Measurements from ENCODE around the gene LSR. TPM values are rescaled to one million over a fixed set of nuclear protein-coding genes. Genes with fewer than 3 reads are reported as not detected.
A peak's percentile ranks its signal among the peaks of the same experiment; 100 is the strongest.

The LSR gene
- total RNA-seq, 1 donor from 2014 or later = 27.1 TPM

DNA sequence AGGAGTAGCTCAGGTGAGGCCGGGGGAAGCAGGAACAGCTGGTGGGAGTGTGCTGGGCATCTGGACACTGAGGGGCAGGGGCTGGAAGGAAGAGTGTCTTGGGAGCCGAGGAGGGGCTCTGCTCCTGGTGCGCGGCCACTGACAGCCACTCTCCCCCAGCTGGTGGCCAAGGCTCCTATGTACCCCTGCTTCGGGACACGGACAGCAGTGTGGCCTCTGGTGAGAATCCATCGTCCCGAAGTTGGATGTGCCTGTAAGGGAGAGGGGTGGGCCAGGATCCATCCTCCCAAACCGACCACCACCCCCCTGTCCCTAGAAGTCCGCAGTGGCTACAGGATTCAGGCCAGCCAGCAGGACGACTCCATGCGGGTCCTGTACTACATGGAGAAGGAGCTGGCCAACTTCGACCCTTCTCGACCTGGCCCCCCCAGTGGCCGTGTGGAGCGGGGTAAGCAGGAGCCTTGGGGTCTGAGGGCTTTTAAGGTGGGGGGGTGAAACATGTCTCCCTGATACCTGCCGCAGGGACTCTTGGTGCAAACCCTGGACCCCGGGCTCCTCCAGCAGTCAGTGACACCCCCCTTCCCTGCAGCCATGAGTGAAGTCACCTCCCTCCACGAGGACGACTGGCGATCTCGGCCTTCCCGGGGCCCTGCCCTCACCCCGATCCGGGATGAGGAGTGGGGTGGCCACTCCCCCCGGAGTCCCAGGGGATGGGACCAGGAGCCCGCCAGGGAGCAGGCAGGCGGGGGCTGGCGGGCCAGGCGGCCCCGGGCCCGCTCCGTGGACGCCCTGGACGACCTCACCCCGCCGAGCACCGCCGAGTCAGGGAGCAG, 17.9 kb downstream of the LSR start:
- peaks cover 37% of the 10 kb centered on the region for H4K20me1 ChIP-seq (ENCODE audit: low read depth)
- H3K9me3 ChIP-seq (ENCODE audit: low read depth) = no peaks in the 10 kb centered on the region
- no peak overlapping the region for H3K9ac ChIP-seq
- no peak overlapping the region for H3K27ac Mint-ChIP-seq
- H2AFZ ChIP-seq (replicated peaks) = no peak overlapping the region
- H3K4me3 ChIP-seq = peak overlapping the region; percentile 70
- TF ChIP-seq, protein P1, sequence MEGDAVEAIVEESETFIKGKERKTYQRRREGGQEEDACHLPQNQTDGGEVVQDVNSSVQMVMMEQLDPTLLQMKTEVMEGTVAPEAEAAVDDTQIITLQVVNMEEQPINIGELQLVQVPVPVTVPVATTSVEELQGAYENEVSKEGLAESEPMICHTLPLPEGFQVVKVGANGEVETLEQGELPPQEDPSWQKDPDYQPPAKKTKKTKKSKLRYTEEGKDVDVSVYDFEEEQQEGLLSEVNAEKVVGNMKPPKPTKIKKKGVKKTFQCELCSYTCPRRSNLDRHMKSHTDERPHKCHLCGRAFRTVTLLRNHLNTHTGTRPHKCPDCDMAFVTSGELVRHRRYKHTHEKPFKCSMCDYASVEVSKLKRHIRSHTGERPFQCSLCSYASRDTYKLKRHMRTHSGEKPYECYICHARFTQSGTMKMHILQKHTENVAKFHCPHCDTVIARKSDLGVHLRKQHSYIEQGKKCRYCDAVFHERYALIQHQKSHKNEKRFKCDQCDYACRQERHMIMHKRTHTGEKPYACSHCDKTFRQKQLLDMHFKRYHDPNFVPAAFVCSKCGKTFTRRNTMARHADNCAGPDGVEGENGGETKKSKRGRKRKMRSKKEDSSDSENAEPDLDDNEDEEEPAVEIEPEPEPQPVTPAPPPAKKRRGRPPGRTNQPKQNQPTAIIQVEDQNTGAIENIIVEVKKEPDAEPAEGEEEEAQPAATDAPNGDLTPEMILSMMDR (IDR thresholded peaks at IDR 0.05) = no peak
- TF ChIP-seq EZH2phosphoT487 (IDR thresholded peaks at IDR 0.05) = no peak
- no peak for TF ChIP-seq EZH2 (IDR thresholded peaks at IDR 0.05)
- H3K4me3 Mint-ChIP-seq = peak overlapping the region; percentile 94
- peaks cover 46% of the 10 kb centered on the region for H3F3A ChIP-seq (ENCODE audit: low read depth)
- no peaks in the 10 kb centered on the region for H3K4me1 ChIP-seq
- no peaks in the 10 kb centered on the region for H3K27me3 ChIP-seq
- H3K36me3 Mint-ChIP-seq = peaks cover 16% of the 10 kb centered on the region
- H3K27me3 Mint-ChIP-seq (ENCODE audit: insufficient read depth, low read depth) = no peaks in the 10 kb centered on the region
- no peaks in the 10 kb centered on the region for H3K9me3 Mint-ChIP-seq
- DNase-seq (ENCODE audit: low spot score) = no peak
- peaks cover 12% of the 10 kb centered on the region for H3K4me1 Mint-ChIP-seq
- H3K36me3 ChIP-seq = peaks cover 5% of the 10 kb centered on the region
- H3K4me2 ChIP-seq = peak overlapping the region; percentile 90
- H3K79me2 ChIP-seq (ENCODE audit: low read depth) = peaks cover 29% of the 10 kb centered on the region
- no peak overlapping the region for H3K27ac ChIP-seq

DNA sequence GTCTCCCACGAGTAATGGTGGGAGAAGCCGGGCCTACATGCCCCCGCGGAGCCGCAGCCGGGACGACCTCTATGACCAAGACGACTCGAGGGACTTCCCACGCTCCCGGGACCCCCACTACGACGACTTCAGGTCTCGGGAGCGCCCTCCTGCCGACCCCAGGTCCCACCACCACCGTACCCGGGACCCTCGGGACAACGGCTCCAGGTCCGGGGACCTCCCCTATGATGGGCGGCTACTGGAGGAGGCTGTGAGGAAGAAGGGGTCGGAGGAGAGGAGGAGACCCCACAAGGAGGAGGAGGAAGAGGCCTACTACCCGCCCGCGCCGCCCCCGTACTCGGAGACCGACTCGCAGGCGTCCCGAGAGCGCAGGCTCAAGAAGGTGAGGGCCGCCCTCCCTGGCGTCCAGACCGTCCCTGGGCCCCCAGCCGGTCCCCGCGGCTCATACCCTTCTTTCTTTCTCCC, 18.6 kb downstream of the LSR start:
- Histone ChIP-seq H3K27ac (no peak overlapping the region), H3K36me3 (peaks cover 5% of the 10 kb centered on the region)

DNA sequence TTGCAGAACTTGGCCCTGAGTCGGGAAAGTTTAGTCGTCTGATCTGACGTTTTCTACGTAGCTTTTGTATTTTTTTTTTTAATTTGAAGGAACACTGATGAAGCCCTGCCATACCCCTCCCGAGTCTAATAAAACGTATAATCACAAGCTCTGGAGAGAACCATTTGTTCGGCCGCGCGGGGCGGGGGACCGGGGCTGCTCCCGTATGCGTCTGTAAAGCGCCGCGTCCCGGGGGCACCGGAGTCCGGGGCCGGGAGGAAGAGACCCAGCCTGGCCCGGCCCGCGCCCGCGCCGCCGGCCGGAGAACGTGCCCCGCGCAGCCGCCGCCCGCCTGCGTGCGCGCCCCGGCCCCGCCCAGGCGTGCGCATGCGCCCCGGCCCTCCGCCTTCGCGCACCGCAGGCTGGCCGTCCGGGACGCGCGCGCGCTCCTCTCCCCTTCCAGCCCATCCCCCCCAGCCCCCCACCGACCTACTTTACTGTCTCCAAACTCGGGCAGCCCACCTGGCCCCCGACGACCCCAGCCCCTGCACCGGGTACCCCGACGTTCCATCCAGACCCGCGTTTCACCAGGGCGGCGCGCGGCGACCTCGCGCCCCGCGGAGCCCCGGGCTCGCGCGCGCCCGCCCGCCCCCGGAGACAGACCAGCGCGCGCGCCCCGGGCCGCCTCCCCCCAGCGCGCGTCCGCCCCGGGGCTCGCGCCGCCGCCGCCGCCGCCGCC, 19.2 kb downstream of the LSR start:
- peaks cover 41% of the 10 kb centered on the region for H3F3A ChIP-seq (ENCODE audit: low read depth)
- H3K4me1 ChIP-seq = no peaks in the 10 kb centered on the region
- Mint-ChIP-seq H3K9me3 (no peaks in the 10 kb centered on the region), H3K4me3 (peak overlapping the region; percentile 94), H3K27ac (peak overlapping the region; percentile 83), H3K4me1 (peaks cover 13% of the 10 kb centered on the region), H3K27me3 (ENCODE audit: insufficient read depth, low read depth) (peaks cover 2% of the 10 kb centered on the region), H3K36me3 (peaks cover 17% of the 10 kb centered on the region)
- no peaks in the 10 kb centered on the region for H3K27me3 ChIP-seq
- peaks cover 5% of the 10 kb centered on the region for H3K36me3 ChIP-seq
- H3K27ac ChIP-seq = no peak overlapping the region
- H3K9me3 ChIP-seq (ENCODE audit: low read depth) = no peaks in the 10 kb centered on the region
- peak; percentile 89 for DNase-seq (ENCODE audit: low spot score)
- H3K9ac ChIP-seq = no peak overlapping the region
- H2AFZ ChIP-seq (replicated peaks) = no peak overlapping the region
- no peak for TF ChIP-seq EZH2 (IDR thresholded peaks at IDR 0.05)
- TF ChIP-seq EZH2phosphoT487 (IDR thresholded peaks at IDR 0.05) = no peak
- TF ChIP-seq, protein P1 (IDR thresholded peaks at IDR 0.05) = no peak
- peak overlapping the region; percentile 70 for H3K4me3 ChIP-seq
- H3K79me2 ChIP-seq (ENCODE audit: low read depth) = peaks cover 29% of the 10 kb centered on the region
- peak overlapping the region; percentile 90 for H3K4me2 ChIP-seq
- peaks cover 28% of the 10 kb centered on the region for H4K20me1 ChIP-seq (ENCODE audit: low read depth)

More for the DNA sequence above, 18.6 kb downstream of the LSR start:
- H3K27me3 Mint-ChIP-seq (ENCODE audit: insufficient read depth, low read depth) = peaks cover 1% of the 10 kb centered on the region
- peak overlapping the region; percentile 94 for H3K4me3 Mint-ChIP-seq
- Histone ChIP-seq H3K79me2 (ENCODE audit: low read depth) (peaks cover 29% of the 10 kb centered on the region), H3K9ac (no peak overlapping the region), H3K4me3 (peak overlapping the region; percentile 70), H3K9me3 (ENCODE audit: low read depth) (no peaks in the 10 kb centered on the region), H4K20me1 (ENCODE audit: low read depth) (peaks cover 33% of the 10 kb centered on the region), H3K27me3 (no peaks in the 10 kb centered on the region), H3K4me1 (no peaks in the 10 kb centered on the region), H2AFZ (replicated peaks) (no peak overlapping the region), H3K4me2 (peak overlapping the region; percentile 90), H3F3A (ENCODE audit: low read depth) (peaks cover 46% of the 10 kb centered on the region)
- no peaks in the 10 kb centered on the region for H3K9me3 Mint-ChIP-seq
- H3K36me3 Mint-ChIP-seq = peaks cover 16% of the 10 kb centered on the region
- DNase-seq (ENCODE audit: low spot score) = peak; percentile 49
- no peak for TF ChIP-seq EZH2phosphoT487 (IDR thresholded peaks at IDR 0.05)
- TF ChIP-seq, protein P1 (IDR thresholded peaks at IDR 0.05) = no peak
- TF ChIP-seq EZH2 (IDR thresholded peaks at IDR 0.05) = no peak
- peaks cover 12% of the 10 kb centered on the region for H3K4me1 Mint-ChIP-seq
- peak overlapping the region; percentile 83 for H3K27ac Mint-ChIP-seq

Data from neural progenitor cell (in vitro differentiated cells).